Measurements from ENCODE around the gene MBNL2. TPM values are rescaled to one million over a fixed set of nuclear protein-coding genes. Genes with fewer than 3 reads are reported as not detected.

MBNL2 gene
- total and polyA plus RNA-seq, 4 experiments from 2014 or later = 20.1 to 36.2 (median 28.3) TPM

- Mint-ChIP-seq H3K4me1 (peaks cover 64 to 73% (median 66%) of the 10 kb centered on the region in 4 donors), H3K27me3 (no peaks in the 10 kb centered on the region), H3K9me3 (no peaks in the 10 kb centered on the region), H3K36me3 (peaks cover 9 to 13% of the 10 kb centered on the region in 2 donors), H3K4me3 (peak overlapping the region; percentile 31 to 74 (median 61)), H3K27ac (peak overlapping the region; percentile 26 to 89 (median 76))
- Histone ChIP-seq H3K36me3 (ENCODE audit: insufficient read depth, low read length) (peaks cover 2% of the 10 kb centered on the region), H3K27me3 (ENCODE audit: insufficient read depth, low read length) (no peaks in the 10 kb centered on the region), H3K4me1 (ENCODE audit: insufficient read depth, low read length) (peaks cover 60% of the 10 kb centered on the region), H3K9me3 (ENCODE audit: control insufficient read depth in 1 of 2, low read length in 2 of 2) (no peaks in the 10 kb centered on the region), H3K4me3 (ENCODE audit: low read length in 2 of 2) (no peak overlapping the region), H3K27ac (ENCODE audit: low read depth, low read length) (no peak overlapping the region)
- peak in 3 of 5 donors; percentile 14 to 69 (median 15) for DNase-seq
- intact Hi-C loops (cut with micrococcal nuclease) = no loop called here
- ChIA-PET CTCF (ENCODE audit: partially characterized antibody) (no interaction called here), POLR2A (ENCODE audit: partially characterized antibody) (no interaction called here)
These were observed 39.3 kb downstream of the MBNL2 start for GRCh38 chr13:97261254-97262005.

GRCh38 chr13:97262058-97262457, 39.9 kb downstream of the MBNL2 start:
- ChIA-PET POLR2A (ENCODE audit: partially characterized antibody) (no interaction called here), CTCF (ENCODE audit: partially characterized antibody) (no interaction called here)
- no peaks in the 10 kb centered on the region for H3K27me3 Mint-ChIP-seq
- H3K36me3 Mint-ChIP-seq = peaks cover 6 to 16% of the 10 kb centered on the region in 2 donors
- peak overlapping the region in 5 of 8 donors; percentile 31 to 73 (median 64) for H3K4me3 Mint-ChIP-seq
- peak overlapping the region; percentile 26 to 80 (median 63) for H3K27ac Mint-ChIP-seq
- no peaks in the 10 kb centered on the region for H3K9me3 Mint-ChIP-seq
- Histone ChIP-seq H3K36me3 (ENCODE audit: insufficient read depth, low read length) (peaks cover 5% of the 10 kb centered on the region), H3K4me3 (ENCODE audit: low read length in 2 of 2) (no peak overlapping the region), H3K9me3 (ENCODE audit: control insufficient read depth in 1 of 2, low read length in 2 of 2) (no peaks in the 10 kb centered on the region), H3K27ac (ENCODE audit: low read depth, low read length) (no peak overlapping the region), H3K27me3 (ENCODE audit: insufficient read depth, low read length) (no peaks in the 10 kb centered on the region), H3K4me1 (ENCODE audit: insufficient read depth, low read length) (peaks cover 54% of the 10 kb centered on the region)
- peak in 2 of 5 donors; percentile 10 to 67 for DNase-seq
- intact Hi-C loops (cut with micrococcal nuclease) = no loop called here
- peaks cover 58 to 67% (median 60%) of the 10 kb centered on the region in 4 donors for H3K4me1 Mint-ChIP-seq

GRCh38 chr13:97263160-97263559, 41.0 kb downstream of the MBNL2 start:
- Histone ChIP-seq H3K9me3 (ENCODE audit: control insufficient read depth in 1 of 2, low read length in 2 of 2) (no peaks in the 10 kb centered on the region), H3K27me3 (ENCODE audit: insufficient read depth, low read length) (no peaks in the 10 kb centered on the region), H3K4me3 (ENCODE audit: low read length in 2 of 2) (no peak overlapping the region), H3K27ac (ENCODE audit: low read depth, low read length) (no peak overlapping the region), H3K36me3 (ENCODE audit: insufficient read depth, low read length) (peaks cover 5% of the 10 kb centered on the region), H3K4me1 (ENCODE audit: insufficient read depth, low read length) (peaks cover 43% of the 10 kb centered on the region)
- H3K36me3 Mint-ChIP-seq = peaks cover 10 to 16% of the 10 kb centered on the region in 2 donors
- H3K4me3 Mint-ChIP-seq = peak overlapping the region in 1 of 8 donors; percentile 41
- DNase-seq = no peak
- POLR2A ChIA-PET (ENCODE audit: partially characterized antibody) = no interaction called here
- intact Hi-C loops (cut with micrococcal nuclease) = no loop called here
- H3K4me1 Mint-ChIP-seq = peaks cover 50 to 59% (median 50%) of the 10 kb centered on the region in 4 donors
- CTCF ChIA-PET (ENCODE audit: partially characterized antibody) = no interaction called here
- H3K9me3 Mint-ChIP-seq = no peaks in the 10 kb centered on the region
- H3K27ac Mint-ChIP-seq = peak overlapping the region in 3 of 7 donors; percentile 31 to 78 (median 53)
- H3K27me3 Mint-ChIP-seq = no peaks in the 10 kb centered on the region

GRCh38 chr13:97264663-97265062, 42.5 kb downstream of the MBNL2 start:
- Histone ChIP-seq H3K4me1 (ENCODE audit: insufficient read depth, low read length) (peaks cover 28% of the 10 kb centered on the region), H3K4me3 (ENCODE audit: low read length in 2 of 2) (no peak overlapping the region), H3K27me3 (ENCODE audit: insufficient read depth, low read length) (no peaks in the 10 kb centered on the region), H3K36me3 (ENCODE audit: insufficient read depth, low read length) (peaks cover 5% of the 10 kb centered on the region), H3K9me3 (ENCODE audit: control insufficient read depth in 1 of 2, low read length in 2 of 2) (no peaks in the 10 kb centered on the region), H3K27ac (ENCODE audit: low read depth, low read length) (no peak overlapping the region)
- peaks cover 45 to 56% (median 46%) of the 10 kb centered on the region in 4 donors for H3K4me1 Mint-ChIP-seq
- peaks cover 12 to 19% of the 10 kb centered on the region in 2 donors for H3K36me3 Mint-ChIP-seq
- no peak for DNase-seq
- POLR2A ChIA-PET (ENCODE audit: partially characterized antibody) = no interaction called here
- H3K27me3 Mint-ChIP-seq = no peaks in the 10 kb centered on the region
- H3K27ac Mint-ChIP-seq = peak overlapping the region in 1 of 7 donors; percentile 61
- H3K9me3 Mint-ChIP-seq = no peaks in the 10 kb centered on the region
- CTCF ChIA-PET (ENCODE audit: partially characterized antibody) = no interaction called here
- no peak overlapping the region for H3K4me3 Mint-ChIP-seq
- intact Hi-C loops (cut with micrococcal nuclease) = no loop called here

- ChIA-PET POLR2A (ENCODE audit: partially characterized antibody) (no interaction called here), CTCF (ENCODE audit: partially characterized antibody) (interaction anchor here (1.1 kb wide), 1 partner anchor 156 kb away, joined by 4 read pairs; no protein-coding TSS in a partner anchor)
- Histone ChIP-seq H3K9me3 (ENCODE audit: control insufficient read depth in 1 of 2, low read length in 2 of 2) (no peaks in the 10 kb centered on the region), H3K4me1 (ENCODE audit: insufficient read depth, low read length) (peaks cover 11% of the 10 kb centered on the region), H3K27me3 (ENCODE audit: insufficient read depth, low read length) (no peaks in the 10 kb centered on the region), H3K36me3 (ENCODE audit: insufficient read depth, low read length) (peaks cover 5% of the 10 kb centered on the region), H3K27ac (ENCODE audit: low read depth, low read length) (no peak overlapping the region), H3K4me3 (ENCODE audit: low read length in 2 of 2) (no peak overlapping the region)
- no peaks in the 10 kb centered on the region for H3K9me3 Mint-ChIP-seq
- H3K27me3 Mint-ChIP-seq = no peaks in the 10 kb centered on the region
- peaks cover 34 to 49% (median 35%) of the 10 kb centered on the region in 4 donors for H3K4me1 Mint-ChIP-seq
- H3K4me3 Mint-ChIP-seq = no peak overlapping the region
- H3K36me3 Mint-ChIP-seq = peaks cover 12 to 19% of the 10 kb centered on the region in 2 donors
- intact Hi-C loops (cut with micrococcal nuclease) = no loop called here
- peak overlapping the region in 1 of 7 donors; percentile 47 for H3K27ac Mint-ChIP-seq
- no peak for DNase-seq
These were observed 44.2 kb downstream of the MBNL2 start for GRCh38 chr13:97266332-97266731.

GRCh38 chr13:97266772-97267417, 44.8 kb downstream of the MBNL2 start:
- H3K36me3 ChIP-seq (ENCODE audit: insufficient read depth, low read length) = peaks cover 5% of the 10 kb centered on the region
- Mint-ChIP-seq H3K27me3 (no peaks in the 10 kb centered on the region), H3K36me3 (peaks cover 12 to 19% of the 10 kb centered on the region in 2 donors), H3K27ac (no peak overlapping the region), H3K9me3 (no peaks in the 10 kb centered on the region), H3K4me3 (no peak overlapping the region), H3K4me1 (peaks cover 34 to 49% (median 35%) of the 10 kb centered on the region in 4 donors)
- H3K27ac ChIP-seq (ENCODE audit: low read depth, low read length) = no peak overlapping the region
- no peak for DNase-seq
- ChIA-PET CTCF (ENCODE audit: partially characterized antibody) (interaction anchor here (0.9 kb wide), 1 partner anchor 157 kb away, joined by 3 read pairs; no protein-coding TSS in a partner anchor), POLR2A (ENCODE audit: partially characterized antibody) (no interaction called here)
- intact Hi-C loops (cut with micrococcal nuclease) = no loop called here
- peaks cover 5% of the 10 kb centered on the region for H3K4me1 ChIP-seq (ENCODE audit: insufficient read depth, low read length)
- no peaks in the 10 kb centered on the region for H3K9me3 ChIP-seq (ENCODE audit: control insufficient read depth in 1 of 2, low read length in 2 of 2)
- H3K27me3 ChIP-seq (ENCODE audit: insufficient read depth, low read length) = no peaks in the 10 kb centered on the region
- no peak overlapping the region for H3K4me3 ChIP-seq (ENCODE audit: low read length in 2 of 2)

- CTCF ChIA-PET (ENCODE audit: partially characterized antibody) = interaction anchor here (0.9 kb wide), 1 partner anchor 157 kb away, joined by 3 read pairs; no protein-coding TSS in a partner anchor
- peaks cover 34 to 48% (median 34%) of the 10 kb centered on the region in 4 donors for H3K4me1 Mint-ChIP-seq
These were observed 45.4 kb downstream of the MBNL2 start for GRCh38 chr13:97267418-97268059.

More at GRCh38 chr13:97267418-97268059, 45.4 kb downstream of the MBNL2 start:
- Histone ChIP-seq H3K36me3 (ENCODE audit: insufficient read depth, low read length) (peaks cover 5% of the 10 kb centered on the region), H3K9me3 (ENCODE audit: control insufficient read depth in 1 of 2, low read length in 2 of 2) (no peaks in the 10 kb centered on the region), H3K4me1 (ENCODE audit: insufficient read depth, low read length) (no peaks in the 10 kb centered on the region), H3K4me3 (ENCODE audit: low read length in 2 of 2) (no peak overlapping the region), H3K27me3 (ENCODE audit: insufficient read depth, low read length) (no peaks in the 10 kb centered on the region), H3K27ac (ENCODE audit: low read depth, low read length) (no peak overlapping the region)
- peak overlapping the region in 1 of 7 donors; percentile 31 for H3K27ac Mint-ChIP-seq
- POLR2A ChIA-PET (ENCODE audit: partially characterized antibody) = no interaction called here
- H3K9me3 Mint-ChIP-seq = no peaks in the 10 kb centered on the region
- intact Hi-C loops (cut with micrococcal nuclease) = no loop called here
- DNase-seq = no peak
- H3K36me3 Mint-ChIP-seq = peaks cover 12 to 19% of the 10 kb centered on the region in 2 donors
- H3K27me3 Mint-ChIP-seq = no peaks in the 10 kb centered on the region
- no peak overlapping the region for H3K4me3 Mint-ChIP-seq

Measured in CD4-positive, alpha-beta memory T cell (primary cell).